Duodenal mucosa (tissue), 2 donors: Measurements from ENCODE around the gene MTRR.

Source experiments
- H3K27ac ChIP-seq: one replicate; pipeline ENCODE4 v1.7.0; 2013; ENCODE audit warnings: low read depth, low read length
- H3K27me3 ChIP-seq, 2 donors: one replicate each; pipeline ENCODE4 v1.7.0; 2013; ENCODE audit warnings: low read length in 2 of 2, control low read depth in 1 of 2; ENCODE audit not compliant: insufficient read depth in 2 of 2, control insufficient read depth in 1 of 2
- H3K36me3 ChIP-seq, 2 donors: one replicate each; pipeline ENCODE4 v1.7.0; 2013; ENCODE audit warnings: low read length in 2 of 2, control low read depth in 1 of 2; ENCODE audit not compliant: insufficient read depth in 2 of 2, control insufficient read depth in 1 of 2
- H3K4me1 ChIP-seq, 2 donors: one replicate each; pipeline ENCODE4 v1.7.0; 2013; ENCODE audit warnings: low read length in 2 of 2, control low read depth in 1 of 2; ENCODE audit not compliant: insufficient read depth in 2 of 2, control insufficient read depth in 1 of 2
- H3K4me3 ChIP-seq, 2 donors: one replicate each; pipeline ENCODE4 v1.7.0; 2013; ENCODE audit warnings: low read length in 2 of 2, low read depth in 1 of 2
- H3K9ac ChIP-seq, 2 donors: one replicate each; pipeline ENCODE4 v1.7.0; 2013; ENCODE audit warnings: low read length in 2 of 2, low read depth in 1 of 2
- H3K9me3 ChIP-seq, 2 donors: one replicate each; pipeline ENCODE4 v1.7.0; 2013; ENCODE audit warnings: low read length in 2 of 2, control low read depth in 1 of 2; ENCODE audit not compliant: control insufficient read depth in 1 of 2

The MTRR gene

GRCh38 chr5:7930011-7930410, 61.1 kb downstream of the MTRR start:
- H3K36me3 ChIP-seq = no peaks in the 10 kb centered on the region
- no peak overlapping the region for H3K27ac ChIP-seq
- peaks cover 0 to 3% of the 10 kb centered on the region in 2 donors for H3K4me1 ChIP-seq
- no peak overlapping the region for H3K9ac ChIP-seq
- H3K27me3 ChIP-seq = no peaks in the 10 kb centered on the region
- H3K4me3 ChIP-seq = no peak overlapping the region
- no peaks in the 10 kb centered on the region for H3K9me3 ChIP-seq

- Histone ChIP-seq H3K4me3 (no peak overlapping the region), H3K9ac (no peak overlapping the region), H3K4me1 (no peaks in the 10 kb centered on the region), H3K27me3 (no peaks in the 10 kb centered on the region), H3K9me3 (no peaks in the 10 kb centered on the region), H3K27ac (no peak overlapping the region), H3K36me3 (no peaks in the 10 kb centered on the region)
Measured at GRCh38 chr5:7941692-7942091, 72.7 kb downstream of the MTRR start.

- no peaks in the 10 kb centered on the region for H3K4me1 ChIP-seq
- H3K27ac ChIP-seq = no peak overlapping the region
- no peak overlapping the region for H3K9ac ChIP-seq
- H3K36me3 ChIP-seq = no peaks in the 10 kb centered on the region
- H3K9me3 ChIP-seq = peaks cover 0 to 3% of the 10 kb centered on the region in 2 donors
- H3K4me3 ChIP-seq = no peak overlapping the region
- H3K27me3 ChIP-seq = no peaks in the 10 kb centered on the region
Measured at GRCh38 chr5:7947301-7947700, 78.4 kb downstream of the MTRR start.
